Urinary bladder (tissue), 4 donors: ENCODE results near the gene CDC6. TPM values are rescaled to one million over a fixed set of nuclear protein-coding genes. Genes with fewer than 3 reads are reported as not detected.

ENCODE experiments used
- DNase-seq: peaks from one replicate; pipeline ENCODE4 v3.0.0-alpha.2; 2015; ENCODE audit errors: extremely low spot score
- H3K27ac ChIP-seq: one replicate; pipeline ENCODE4 v1.5.1; 2013; ENCODE audit warnings: low read depth, mild to moderate bottlenecking, moderate library complexity
- H3K36me3 ChIP-seq: one replicate; pipeline ENCODE4 v1.6.1; 2013; ENCODE audit warnings: mild to moderate bottlenecking, moderate library complexity; ENCODE audit not compliant: insufficient read depth
- H3K4me1 ChIP-seq: one replicate; pipeline ENCODE4 v1.6.1; 2013; ENCODE audit warnings: mild to moderate bottlenecking, moderate library complexity; ENCODE audit not compliant: insufficient read depth
- H3K4me3 ChIP-seq: one replicate; pipeline ENCODE4 v1.5.1; 2013; ENCODE audit warnings: low read depth, low read length
- WGBS: extraction: QIAGEN DNeasy Blood & Tissue Kit; methylation state at CpG from one replicate; pipeline ENCODE4 v1.1.7; 2013; 5-methylcytosine and 5-hydroxymethylcytosine counted together
- polyA plus RNA-seq: library from polyadenylated mRNA; stranded (reverse); fragments of 200-250 nt; gene quantifications from one replicate; pipeline ENCODE4 v1.2.3, GENCODE V29; 2013
- total RNA-seq: library from RNA; depleted of rRNA; stranded (reverse); fragments of >200 nt; gene quantifications from one replicate; pipeline ENCODE4 v1.2.3, GENCODE V29; 2014
- donor health status: healthy with polysubstance abuse.
- donor health status: healthy.

Gene CDC6
- total and polyA plus RNA-seq, 2 donors, result 0.71 to 7.9 TPM

DNA sequence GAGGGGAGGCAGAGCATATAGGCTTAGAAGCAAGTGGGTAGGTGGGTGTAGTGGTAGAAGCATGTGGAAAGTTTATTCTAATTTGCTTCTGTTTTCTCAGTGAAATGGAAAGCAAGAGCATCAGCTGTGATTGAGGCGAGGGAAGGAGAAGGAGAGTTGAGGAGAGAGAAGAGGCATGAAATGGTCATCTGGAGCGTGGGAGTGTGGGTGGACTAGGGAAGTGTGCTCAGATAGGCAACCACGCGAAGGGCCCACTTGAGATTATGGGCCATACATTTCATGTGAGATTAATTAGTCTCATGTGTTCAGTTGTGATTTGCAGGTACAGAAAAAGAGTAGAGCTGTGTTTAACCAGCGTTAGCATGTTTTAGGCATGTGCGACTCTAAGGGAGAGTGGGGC, 20.8 kb upstream of the CDC6 start:
- no peaks in the 10 kb centered on the region for H3K4me1 ChIP-seq
- H3K27ac ChIP-seq, result no peak overlapping the region
- no peak overlapping the region for H3K4me3 ChIP-seq
- DNase-seq, result no peak
- 94% methylated on average over 6 of the region's 6 CpGs for WGBS
- peaks cover 6% of the 10 kb centered on the region for H3K36me3 ChIP-seq

DNA sequence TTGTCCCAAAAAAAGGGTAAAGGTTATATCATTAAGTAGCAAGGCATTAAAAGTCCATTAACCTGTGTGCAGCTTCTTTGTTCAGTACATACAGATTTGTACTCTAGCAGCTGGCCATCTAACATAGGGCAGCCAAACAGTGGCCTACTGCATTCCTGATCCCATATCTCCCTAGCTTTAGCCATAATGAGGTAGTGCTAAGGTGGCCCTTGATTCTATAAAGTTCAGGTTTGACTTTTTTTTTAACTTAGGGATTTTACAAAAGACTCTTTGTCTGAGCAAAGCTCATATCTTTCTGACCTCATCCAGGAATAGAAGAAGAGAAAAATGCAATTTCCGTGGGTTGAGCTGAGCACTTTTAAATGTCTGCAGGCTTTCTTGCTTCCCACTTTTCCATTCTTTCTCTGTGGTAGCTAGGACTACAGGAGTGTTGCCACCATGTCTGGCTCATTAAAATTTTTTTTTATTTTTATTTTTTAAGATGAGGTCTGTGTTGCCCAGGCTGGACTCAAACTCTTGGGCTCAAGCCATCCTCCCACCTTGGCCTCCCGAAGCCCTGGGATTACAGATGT, 19.5 kb upstream of the CDC6 start:
- Histone ChIP-seq H3K4me1 (no peaks in the 10 kb centered on the region), H3K36me3 (peaks cover 8% of the 10 kb centered on the region), H3K27ac (no peak overlapping the region), H3K4me3 (no peak overlapping the region)
- 84% methylated on average over 2 of the region's 2 CpGs for WGBS
- no peak for DNase-seq

DNA sequence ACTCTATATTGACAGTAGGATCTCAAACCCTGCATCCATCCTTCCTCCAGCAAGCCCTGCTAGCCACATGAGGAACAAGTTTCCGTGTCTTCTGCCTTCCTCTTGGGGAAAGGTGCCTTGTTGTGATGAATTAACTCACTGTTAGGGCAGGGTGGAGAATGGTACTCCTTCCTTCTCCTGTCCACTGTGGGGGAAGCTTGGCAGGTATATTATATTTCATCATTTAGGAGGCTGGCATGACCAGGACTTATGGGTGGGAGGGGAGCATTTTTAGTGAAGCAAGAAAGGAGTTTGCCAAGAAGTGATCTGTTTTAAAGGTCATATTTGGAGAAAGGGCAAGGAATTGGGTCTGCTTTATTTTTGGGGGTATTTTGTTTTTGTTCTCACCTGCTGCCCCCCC, 9.3 kb upstream of the CDC6 start:
- 86% methylated on average over 1 of the region's 1 CpG for WGBS
- Histone ChIP-seq H3K27ac (no peak overlapping the region), H3K4me3 (no peak overlapping the region), H3K4me1 (no peaks in the 10 kb centered on the region), H3K36me3 (peaks cover 3% of the 10 kb centered on the region)
- no peak for DNase-seq

DNA sequence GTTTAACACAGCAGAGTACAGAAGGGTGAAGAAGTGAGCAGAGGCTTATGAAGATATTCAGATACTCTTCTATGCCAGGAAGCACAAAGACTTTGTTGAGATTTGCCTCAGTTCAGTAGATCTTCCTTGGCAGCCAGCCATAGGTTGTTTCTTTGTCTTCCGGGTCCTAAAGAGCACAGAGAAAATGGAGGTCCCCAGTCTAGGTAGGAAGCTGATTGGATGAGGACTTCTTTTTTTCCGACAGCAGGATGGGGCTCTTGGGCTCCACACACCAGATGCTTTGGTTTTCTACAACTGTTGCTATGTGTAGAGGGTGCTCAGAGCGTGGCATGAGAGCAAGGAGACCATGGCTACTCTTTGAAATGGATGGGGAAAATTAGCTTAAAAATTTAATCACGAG, 8.3 kb upstream of the CDC6 start:
- Histone ChIP-seq H3K27ac (no peak overlapping the region), H3K4me3 (no peak overlapping the region), H3K4me1 (no peaks in the 10 kb centered on the region), H3K36me3 (peaks cover 3% of the 10 kb centered on the region)
- DNase-seq, result no peak
- WGBS, result 81% methylated on average over 4 of the region's 4 CpGs

DNA sequence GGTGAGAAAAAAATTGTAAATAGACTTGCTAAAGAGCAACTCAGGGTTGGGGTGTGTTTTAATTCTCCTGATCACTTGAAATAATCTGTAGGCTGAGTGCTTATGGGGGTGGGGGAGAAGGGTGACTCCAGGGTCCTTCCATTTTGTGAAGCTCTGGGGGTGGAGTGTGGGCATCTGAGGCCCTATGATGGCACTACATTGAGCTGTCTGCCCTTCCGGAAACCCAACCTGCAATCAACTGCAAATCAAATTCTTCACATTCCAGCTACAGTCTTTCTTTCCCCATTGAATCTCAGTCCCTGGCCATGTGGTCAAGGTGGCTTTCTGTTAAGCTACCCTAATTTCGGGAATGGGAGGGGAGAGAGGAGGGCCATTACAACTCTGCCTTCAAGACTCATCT, 6.0 kb upstream of the CDC6 start:
- peaks cover 3% of the 10 kb centered on the region for H3K36me3 ChIP-seq
- H3K27ac ChIP-seq, result no peak overlapping the region
- 79% methylated on average over 2 of the region's 2 CpGs for WGBS
- no peak overlapping the region for H3K4me3 ChIP-seq
- no peak for DNase-seq
- no peaks in the 10 kb centered on the region for H3K4me1 ChIP-seq

DNA sequence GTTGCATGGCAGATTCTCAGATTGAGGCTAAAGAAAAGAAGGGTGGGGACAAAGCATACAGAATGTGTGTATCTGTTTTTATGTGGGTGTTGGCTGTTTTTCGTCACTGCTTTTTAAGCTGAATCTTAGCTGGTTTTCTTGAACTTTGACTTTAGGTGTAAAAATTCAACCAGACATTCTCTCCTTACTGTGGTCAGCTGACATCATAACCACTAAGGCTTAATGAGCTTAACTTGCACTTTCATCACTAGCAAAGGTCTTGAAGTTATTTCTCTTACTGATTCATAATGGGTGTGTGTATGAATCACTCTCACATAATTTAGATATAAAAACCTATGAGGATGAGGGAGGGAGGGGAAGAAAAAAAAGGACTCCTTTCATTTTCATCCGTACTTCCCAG, 4.0 kb upstream of the CDC6 start:
- Histone ChIP-seq H3K4me1 (no peaks in the 10 kb centered on the region), H3K4me3 (no peak overlapping the region), H3K27ac (peak overlapping the region; percentile 63), H3K36me3 (peaks cover 2% of the 10 kb centered on the region)
- DNase-seq, result no peak
- 57% methylated on average over 2 of the region's 2 CpGs for WGBS

DNA sequence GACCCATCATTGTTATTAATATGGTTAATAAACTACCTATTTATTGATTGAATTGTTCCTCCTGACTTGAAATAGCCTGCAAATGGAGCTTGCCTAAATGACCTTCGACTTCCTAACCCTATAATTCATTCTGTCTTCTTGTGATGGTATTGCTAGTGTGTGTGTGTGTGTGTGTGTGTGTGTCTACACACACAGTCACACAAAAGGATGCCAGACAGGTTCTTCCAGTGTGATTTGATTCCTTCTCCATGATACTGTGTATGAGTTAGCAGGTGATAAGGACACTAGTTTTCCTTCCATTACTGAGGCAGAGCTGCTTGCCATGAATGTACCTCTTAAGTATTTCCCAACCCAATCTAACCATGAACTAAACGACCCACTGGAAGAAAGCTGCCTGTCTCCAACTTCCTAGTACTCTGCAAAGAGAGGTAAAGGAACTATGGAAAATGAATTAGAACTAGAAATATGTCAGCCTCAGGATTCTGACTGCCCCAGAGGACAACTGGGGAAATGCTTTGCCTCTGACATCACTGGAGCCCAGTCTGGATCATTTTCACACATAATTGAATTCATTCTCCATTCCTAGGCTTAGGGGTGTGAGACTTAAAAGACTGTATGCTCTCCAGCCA, 3.5 kb upstream of the CDC6 start:
- Histone ChIP-seq H3K4me3 (no peak overlapping the region), H3K27ac (peak overlapping the region; percentile 52), H3K36me3 (peaks cover under 1% of the 10 kb centered on the region), H3K4me1 (no peaks in the 10 kb centered on the region)
- 55% methylated on average over 2 of the region's 2 CpGs for WGBS
- peak; percentile 65 for DNase-seq

DNA sequence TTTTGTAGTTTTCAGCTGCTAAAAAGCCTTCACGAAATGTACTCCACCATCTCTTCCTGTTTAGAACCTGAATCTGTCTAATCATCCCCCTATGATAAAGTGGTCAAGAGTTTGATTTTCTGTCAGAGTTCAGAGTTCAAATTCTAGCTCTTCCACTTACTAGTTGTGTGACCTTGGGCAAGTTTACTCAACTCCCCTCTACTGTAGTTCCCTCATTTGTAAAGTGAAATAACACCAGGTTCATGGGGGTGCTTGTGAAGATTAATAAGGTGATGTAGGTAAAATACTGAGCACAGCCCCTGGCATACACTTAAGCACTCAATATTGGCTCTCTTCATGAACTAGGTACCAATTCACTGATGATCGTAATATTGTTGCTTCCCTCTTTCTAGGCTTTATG, 1.2 kb upstream of the CDC6 start:
- Histone ChIP-seq H3K27ac (no peak overlapping the region), H3K4me3 (no peak overlapping the region), H3K4me1 (no peaks in the 10 kb centered on the region), H3K36me3 (no peaks in the 10 kb centered on the region)
- no peak for DNase-seq
- 92% methylated on average over 2 of the region's 2 CpGs for WGBS

DNA sequence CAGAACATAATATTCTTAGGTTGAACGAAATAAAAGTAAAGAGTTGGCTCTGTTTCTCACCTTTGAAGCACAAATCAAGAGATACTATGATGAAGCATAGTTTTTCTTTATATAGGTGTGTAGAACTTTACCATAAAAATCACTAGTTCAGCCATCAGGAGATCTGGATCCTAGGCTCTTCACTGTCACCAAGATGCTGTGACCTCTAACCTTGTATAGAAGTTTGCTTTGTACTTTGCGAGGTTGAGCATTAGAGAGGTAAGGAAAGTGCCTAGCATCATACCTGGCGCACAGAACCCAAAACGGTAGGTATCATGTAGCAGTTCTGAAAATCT, 553 bp upstream of the CDC6 start:
- peak overlapping the region; percentile 43 for H3K27ac ChIP-seq
- H3K4me3 ChIP-seq, result no peak overlapping the region
- DNase-seq, result no peak
- WGBS, result 41% methylated on average over 4 of the region's 4 CpGs
- H3K36me3 ChIP-seq, result no peaks in the 10 kb centered on the region
- H3K4me1 ChIP-seq, result no peaks in the 10 kb centered on the region

DNA sequence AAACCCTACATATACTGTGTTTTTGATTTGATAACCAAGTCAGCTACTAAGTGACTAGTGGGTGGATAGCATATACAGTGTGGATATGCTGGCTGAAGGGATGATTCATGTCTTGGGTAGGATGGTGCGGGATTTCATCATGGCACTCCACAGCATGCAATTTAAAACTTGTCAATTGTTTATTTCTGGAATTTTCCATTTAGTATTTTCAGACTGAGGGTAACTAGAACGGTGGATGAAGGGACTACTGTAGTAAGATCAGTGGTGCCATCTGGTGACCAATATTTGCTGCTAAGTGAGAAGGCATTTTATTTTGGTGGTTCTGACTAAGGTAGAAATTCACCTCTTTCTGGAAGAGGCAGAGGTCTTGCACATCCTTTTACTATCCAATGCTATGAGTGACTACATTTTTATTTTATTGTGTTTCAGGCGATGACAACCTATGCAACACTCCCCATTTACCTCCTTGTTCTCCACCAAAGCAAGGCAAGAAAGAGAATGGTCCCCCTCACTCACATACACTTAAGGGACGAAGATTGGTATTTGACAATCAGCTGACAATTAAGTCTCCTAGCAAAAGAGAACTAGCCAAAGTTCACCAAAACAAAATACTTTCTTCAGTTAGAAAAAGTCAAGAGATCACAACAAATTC, 3.1 kb downstream of the CDC6 start:
- DNase-seq, result no peak
- 50% methylated on average over 4 of the region's 4 CpGs for WGBS
- H3K27ac ChIP-seq, result no peak overlapping the region
- no peaks in the 10 kb centered on the region for H3K4me1 ChIP-seq
- H3K4me3 ChIP-seq, result no peak overlapping the region
- H3K36me3 ChIP-seq, result no peaks in the 10 kb centered on the region

DNA sequence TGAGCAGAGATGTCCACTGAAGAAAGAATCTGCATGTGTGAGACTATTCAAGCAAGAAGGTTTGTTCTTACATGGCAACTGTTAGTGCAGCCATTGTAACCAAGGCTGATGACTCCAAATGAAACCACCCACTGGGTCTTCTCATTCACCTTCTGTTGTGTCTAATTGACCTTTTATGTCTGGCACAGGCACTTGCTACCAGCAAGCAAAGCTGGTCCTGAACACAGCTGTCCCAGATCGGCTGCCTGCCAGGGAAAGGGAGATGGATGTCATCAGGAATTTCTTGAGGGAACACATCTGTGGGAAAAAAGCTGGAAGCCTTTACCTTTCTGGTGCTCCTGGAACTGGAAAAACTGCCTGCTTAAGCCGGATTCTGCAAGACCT, 3.6 kb downstream of the CDC6 start:
- H3K36me3 ChIP-seq, result no peaks in the 10 kb centered on the region
- DNase-seq, result no peak
- no peak overlapping the region for H3K27ac ChIP-seq
- no peak overlapping the region for H3K4me3 ChIP-seq
- no peaks in the 10 kb centered on the region for H3K4me1 ChIP-seq
- 80% methylated on average over 2 of the region's 2 CpGs for WGBS

DNA sequence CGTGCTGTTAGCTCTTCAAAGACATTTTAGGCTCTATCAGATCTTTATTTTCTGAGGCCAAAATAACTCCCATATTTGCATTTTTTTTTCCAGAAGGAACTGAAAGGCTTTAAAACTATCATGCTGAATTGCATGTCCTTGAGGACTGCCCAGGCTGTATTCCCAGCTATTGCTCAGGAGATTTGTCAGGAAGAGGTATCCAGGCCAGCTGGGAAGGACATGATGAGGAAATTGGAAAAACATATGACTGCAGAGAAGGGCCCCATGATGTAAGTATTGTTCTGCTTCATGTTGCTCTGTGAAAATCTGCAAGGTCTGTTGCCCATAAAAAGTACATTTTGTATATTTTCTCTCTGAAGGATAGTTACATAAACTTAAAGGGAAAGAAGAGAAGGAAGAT, 5.7 kb downstream of the CDC6 start:
- 79% methylated on average over 1 of the region's 1 CpG for WGBS

DNA sequence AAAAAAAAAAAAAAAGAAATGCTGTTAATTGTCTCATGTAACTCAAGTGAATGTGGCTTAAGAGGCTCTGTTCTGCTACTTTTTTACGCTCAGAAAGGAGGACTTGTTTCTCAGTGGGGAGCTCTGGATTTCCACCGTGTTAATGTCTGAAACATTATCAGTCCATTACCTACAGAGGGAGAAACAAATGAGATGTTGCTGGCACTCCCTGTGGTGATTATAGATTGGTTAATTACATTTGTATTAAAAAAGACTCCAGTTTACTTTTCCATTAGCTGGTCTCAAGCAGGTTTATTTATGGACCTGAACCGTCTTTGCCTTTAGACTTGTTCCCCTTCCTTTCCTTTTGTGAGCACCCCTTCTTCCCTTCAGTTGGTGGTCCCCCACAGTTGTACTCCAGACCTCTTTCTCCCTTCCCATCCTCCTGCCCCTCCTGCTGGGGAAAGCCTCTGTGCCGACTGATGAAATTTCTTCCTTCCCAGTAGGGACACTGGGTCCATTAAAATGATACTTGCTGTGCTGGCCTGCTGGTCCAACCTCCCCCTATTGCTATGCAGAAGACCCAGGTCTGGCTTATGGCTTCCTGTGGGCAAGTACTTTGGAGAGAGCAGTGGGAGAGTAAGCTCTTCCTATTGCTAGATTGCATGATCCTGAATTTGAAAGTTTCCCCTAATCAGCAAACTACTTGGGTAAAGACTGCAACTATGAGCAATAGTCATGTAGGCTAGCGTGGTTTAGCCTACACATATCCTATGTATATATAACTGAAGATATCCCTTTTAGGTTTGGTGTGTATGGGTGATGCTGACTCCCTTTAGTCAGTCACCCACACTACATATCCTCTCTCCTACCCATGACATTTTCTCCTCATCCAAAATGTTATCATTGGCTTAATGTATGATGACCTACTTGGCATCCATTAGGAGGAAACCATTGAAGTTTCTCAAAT, 8.1 kb downstream of the CDC6 start:
- DNase-seq, result no peak
- no peak overlapping the region for H3K27ac ChIP-seq
- no peaks in the 10 kb centered on the region for H3K36me3 ChIP-seq
- 77% methylated on average over 5 of the region's 5 CpGs for WGBS
- H3K4me3 ChIP-seq, result no peak overlapping the region
- no peaks in the 10 kb centered on the region for H3K4me1 ChIP-seq

More for the DNA sequence above, 5.7 kb downstream of the CDC6 start:
- no peaks in the 10 kb centered on the region for H3K36me3 ChIP-seq
- H3K27ac ChIP-seq, result no peak overlapping the region
- DNase-seq, result no peak
- H3K4me1 ChIP-seq, result no peaks in the 10 kb centered on the region
- no peak overlapping the region for H3K4me3 ChIP-seq

DNA sequence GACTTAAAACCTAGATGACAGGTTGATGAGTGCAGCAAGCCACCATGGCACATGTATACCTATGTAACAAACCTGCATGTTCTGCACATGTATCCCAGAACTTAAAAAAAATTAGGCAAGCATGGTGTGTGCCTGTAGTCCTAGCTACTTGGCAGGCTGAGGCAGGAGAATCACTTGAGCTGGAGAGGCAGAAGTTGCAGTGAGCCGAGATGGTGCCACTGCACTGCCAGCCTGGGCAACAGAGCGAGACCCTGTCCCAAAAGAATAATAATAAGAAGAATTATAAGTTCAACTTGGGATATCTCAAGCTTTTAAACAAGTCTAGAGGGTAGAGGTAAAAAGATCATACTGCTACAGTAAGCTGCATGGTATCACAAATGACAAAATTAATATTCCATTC, 9.8 kb downstream of the CDC6 start:
- Histone ChIP-seq H3K4me3 (no peak overlapping the region), H3K27ac (no peak overlapping the region), H3K36me3 (no peaks in the 10 kb centered on the region), H3K4me1 (no peaks in the 10 kb centered on the region)
- no peak for DNase-seq
- 95% methylated on average over 2 of the region's 2 CpGs for WGBS
